HG02938 (cell line): ENCODE results near the gene LRRC10.

Source experiments
- ATAC-seq: cut with Tn5 transposase; IDR thresholded peaks from one replicate; pipeline ENCODE4 v1.9.1; 2021; ENCODE audit warnings: mild to moderate bottlenecking, moderate library complexity; ENCODE audit not compliant: unreplicated experiment

LRRC10 gene

GRCh38 chr12:69570545-69571399, 39.9 kb downstream of the LRRC10 start:
- peak; percentile 92 for ATAC-seq

- ATAC-seq: no peak
These were observed 40.6 kb downstream of the LRRC10 start for GRCh38 chr12:69570000-69570516.

DNA sequence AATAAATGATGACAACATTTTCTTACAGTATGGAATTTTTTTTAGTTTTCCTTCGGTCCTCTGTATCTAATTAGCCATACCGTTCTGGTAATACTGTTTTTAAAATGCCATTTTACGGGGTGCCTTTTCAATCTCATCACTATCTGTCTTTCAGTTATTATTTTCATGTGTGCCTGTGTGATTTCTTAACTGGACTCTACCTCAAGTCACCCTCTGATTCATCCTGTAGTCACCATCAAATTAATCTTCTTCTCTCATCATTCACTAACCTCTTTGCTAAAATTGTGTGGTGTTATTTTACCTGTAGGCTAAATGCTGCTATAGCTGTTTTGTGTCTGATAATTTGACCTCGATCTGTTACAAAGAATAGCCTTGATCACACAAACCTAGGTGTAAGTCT, 41.5 kb downstream of the LRRC10 start:
- no peak for ATAC-seq

GRCh38 chr12:69566603-69567002, 44.1 kb downstream of the LRRC10 start:
- ATAC-seq: no peak

- ATAC-seq: no peak
These were observed 47.4 kb downstream of the LRRC10 start for GRCh38 chr12:69563166-69563762.
